GM21576 (cell line): ENCODE data around the gene PEX7.
"Not testable (repeated sequence)": the region's sequence is repeated elsewhere in the genome, so short reads cannot be mapped to it uniquely, and the experiment has no call there.

Experiments
- ATAC-seq: cut with Tn5 transposase; IDR thresholded peaks from one replicate; pipeline ENCODE4 v1.9.1; 2021; ENCODE audit warnings: mild to moderate bottlenecking, moderate library complexity; ENCODE audit not compliant: unreplicated experiment

The PEX7 gene

DNA sequence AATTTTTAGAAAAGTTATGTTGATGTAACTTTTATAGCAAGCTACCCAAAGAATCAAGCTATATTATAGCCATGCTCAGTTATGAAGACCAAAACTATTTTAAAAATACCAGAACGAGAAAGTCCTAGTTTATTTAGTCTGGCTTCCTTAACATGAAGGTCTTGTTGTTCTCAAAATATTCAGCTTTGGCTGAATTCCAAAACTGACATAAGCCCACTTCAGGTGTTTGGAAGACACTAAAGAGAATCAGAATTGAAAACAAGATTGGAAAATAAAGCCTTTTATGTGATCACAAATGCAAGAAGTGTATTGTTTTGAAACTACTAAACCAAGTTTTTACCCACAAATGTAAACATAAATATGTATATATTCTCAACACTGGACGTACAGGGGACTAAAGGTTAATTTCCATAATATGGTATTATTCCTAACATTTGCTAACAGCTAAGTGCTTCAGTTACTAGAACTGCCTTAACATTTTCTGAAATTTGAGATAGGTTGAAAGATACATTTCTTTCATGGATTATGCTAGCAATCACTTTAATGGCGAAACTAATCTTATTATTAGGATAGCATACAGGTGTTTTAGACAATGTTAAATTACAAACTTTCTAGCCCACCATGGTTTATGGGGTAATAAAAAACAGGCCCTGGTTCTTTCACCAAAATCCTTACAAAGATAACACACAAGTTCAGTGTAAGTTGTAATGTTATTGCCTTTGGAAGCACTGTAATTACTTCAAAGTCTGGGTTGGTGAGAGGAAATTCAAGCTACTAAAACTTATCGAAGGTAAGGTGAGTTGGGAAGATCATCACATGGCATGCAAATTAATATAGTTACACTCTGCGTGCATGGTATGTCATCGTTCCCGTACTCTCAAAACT lies 31.7 kb upstream of the PEX7 start:
- no peak for ATAC-seq

GRCh38 chr6:136791296-136792094 lies 30.9 kb upstream of the PEX7 start:
- peak; percentile 42 for ATAC-seq

- no peak for ATAC-seq
Observed at GRCh38 chr6:136792095-136792409, 30.3 kb upstream of the PEX7 start.

- peak; percentile 54 for ATAC-seq
Observed at GRCh38 chr6:136792410-136793262, 29.8 kb upstream of the PEX7 start, which contains the start of gene MAP3K5. TSS of gene MAP3K5 (minus strand) at chr6:136792477. CDS start at chr6:136792157, 320 bp downstream.

- ATAC-seq: no peak
Observed at GRCh38 chr6:136793363-136793762, 29.0 kb upstream of the PEX7 start.

DNA sequence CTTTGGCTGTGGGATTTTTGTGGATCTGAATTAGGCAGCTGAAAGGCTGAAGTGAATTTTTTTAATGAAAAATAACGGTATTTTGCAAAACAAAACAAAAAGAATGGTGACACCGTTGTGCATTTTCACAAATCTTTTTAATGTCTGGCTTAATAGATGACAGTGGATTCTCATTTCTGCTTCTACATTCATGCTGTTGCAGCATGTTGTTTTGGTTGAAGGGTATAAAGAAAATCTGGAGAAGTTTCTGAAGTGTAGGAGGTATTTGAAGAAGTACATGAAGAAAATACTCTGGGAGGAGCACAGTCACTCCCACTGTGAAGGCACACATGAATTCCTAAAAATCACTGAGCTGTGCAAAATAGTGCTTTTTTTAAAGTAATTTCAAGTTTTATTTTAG lies 27.0 kb upstream of the PEX7 start:
- no peak for ATAC-seq

- no peak for ATAC-seq
Observed at GRCh38 chr6:136795996-136796395, 26.4 kb upstream of the PEX7 start.

DNA sequence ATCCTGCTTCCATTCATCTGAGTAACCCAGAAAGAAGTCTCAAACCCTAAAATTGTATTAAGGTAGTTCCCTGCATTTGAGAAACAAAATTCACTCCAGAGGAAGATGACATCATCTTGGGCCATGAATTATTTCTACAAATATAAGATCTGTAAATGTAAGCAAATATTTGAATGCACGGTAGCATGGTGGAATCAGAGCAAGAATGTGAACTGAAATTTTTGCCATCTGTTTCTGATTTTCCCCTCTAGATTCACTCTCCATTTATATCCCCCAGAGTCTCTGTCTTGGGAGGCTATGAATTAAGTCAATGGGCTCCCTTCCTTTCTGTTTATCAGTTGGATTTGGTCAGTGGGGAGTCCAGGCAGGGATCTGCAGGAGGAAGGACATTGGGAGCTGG lies 24.3 kb upstream of the PEX7 start:
- ATAC-seq: no peak

DNA sequence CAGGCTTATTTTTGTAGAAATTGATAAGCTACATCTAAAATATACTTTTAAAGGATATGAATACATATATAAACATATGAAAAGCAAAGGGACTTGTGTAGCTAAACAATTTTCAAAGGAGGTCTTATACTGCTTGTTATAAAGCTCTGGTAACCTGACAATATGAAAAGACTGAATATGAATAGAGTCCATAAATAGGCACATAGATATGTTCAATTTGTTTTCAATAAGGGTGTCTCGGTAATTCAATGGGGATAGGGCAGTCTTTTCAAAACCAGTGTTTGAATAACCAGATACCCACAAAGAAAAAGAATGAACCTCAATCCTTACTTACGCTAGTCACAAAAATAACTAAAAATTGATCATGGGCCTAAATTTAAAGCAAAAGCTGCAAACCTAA lies 20.8 kb upstream of the PEX7 start:
- ATAC-seq: no peak

- no peak for ATAC-seq
Observed at GRCh38 chr6:136803608-136804007, 18.8 kb upstream of the PEX7 start.

DNA sequence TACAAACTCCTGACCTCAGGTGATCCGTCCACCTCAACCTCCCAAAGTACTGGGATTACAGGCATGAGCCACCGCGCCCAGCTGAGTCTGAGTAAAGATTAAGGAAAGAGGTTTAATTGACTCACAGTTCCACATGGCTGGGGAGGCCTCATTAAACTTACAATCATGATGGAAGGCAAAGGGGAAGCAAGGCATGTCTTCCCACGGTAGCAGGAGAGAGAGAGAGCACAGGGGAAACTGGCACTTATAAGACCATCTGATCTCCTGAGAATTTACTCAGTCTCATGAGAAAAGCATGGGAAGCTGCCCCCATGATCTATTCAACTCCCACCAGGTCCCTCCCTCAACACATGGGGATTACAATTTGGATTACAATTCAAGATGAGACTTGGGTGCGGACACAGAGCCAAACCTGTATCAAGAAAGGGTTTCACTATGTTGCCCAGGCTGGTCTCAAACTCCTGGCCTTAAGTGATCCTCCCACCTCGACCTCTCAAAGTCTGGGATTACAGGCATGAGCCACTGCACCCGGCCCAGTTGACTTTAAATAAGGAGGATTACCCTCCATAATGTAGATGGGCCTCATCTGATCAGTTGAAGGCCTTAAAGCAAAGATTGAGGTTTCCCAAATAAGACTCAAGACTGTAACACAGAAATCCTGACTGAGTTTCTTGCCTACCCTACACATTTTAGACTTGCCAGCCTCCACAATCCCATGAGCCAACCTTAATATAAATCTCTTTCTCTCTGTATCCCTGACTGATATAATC lies 13.1 kb upstream of the PEX7 start:
- ATAC-seq: no peak

DNA sequence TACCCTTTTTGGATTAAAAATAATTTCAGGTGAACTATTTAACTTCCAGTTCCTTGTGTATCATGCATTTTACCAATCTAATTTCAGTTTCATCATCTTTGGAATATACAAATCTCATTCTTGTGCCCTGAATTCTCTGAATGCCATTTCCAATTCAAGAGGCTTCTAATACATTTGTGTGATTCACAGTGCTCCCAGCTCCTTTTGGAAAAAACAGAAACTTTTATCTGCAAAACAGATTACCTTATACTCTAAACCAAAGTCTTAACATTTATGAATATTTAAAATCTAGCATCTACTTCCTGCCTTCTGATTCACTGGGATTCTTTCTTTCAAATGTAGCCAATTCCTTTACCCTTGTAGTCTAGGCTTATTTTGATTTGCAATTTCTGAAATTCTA lies 11.1 kb upstream of the PEX7 start:
- no peak for ATAC-seq

DNA sequence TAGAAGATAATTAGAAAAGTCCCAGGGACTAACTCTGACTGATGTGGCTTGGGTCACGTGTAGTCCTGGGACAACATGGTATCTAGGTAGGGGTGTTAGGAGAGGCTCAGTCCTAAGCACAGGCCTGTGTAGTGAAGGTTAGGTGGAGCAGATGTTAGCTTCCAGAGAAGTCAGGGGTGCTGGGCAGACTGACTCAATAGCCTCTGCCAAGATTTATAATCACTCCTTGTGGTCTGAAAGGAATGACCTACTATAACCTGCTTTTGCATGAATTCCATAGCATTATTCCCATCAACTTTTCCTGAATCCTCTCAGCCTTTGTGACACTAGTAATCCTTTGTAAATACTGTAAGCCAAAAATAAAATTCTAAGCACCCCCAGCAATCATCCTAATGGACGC lies 10.2 kb upstream of the PEX7 start:
- no peak for ATAC-seq

- not testable (repeated sequence) for ATAC-seq
Observed at GRCh38 chr6:136815608-136816007, 6.8 kb upstream of the PEX7 start.

- ATAC-seq: no peak
Observed at GRCh38 chr6:136816656-136817055, 5.7 kb upstream of the PEX7 start.

DNA sequence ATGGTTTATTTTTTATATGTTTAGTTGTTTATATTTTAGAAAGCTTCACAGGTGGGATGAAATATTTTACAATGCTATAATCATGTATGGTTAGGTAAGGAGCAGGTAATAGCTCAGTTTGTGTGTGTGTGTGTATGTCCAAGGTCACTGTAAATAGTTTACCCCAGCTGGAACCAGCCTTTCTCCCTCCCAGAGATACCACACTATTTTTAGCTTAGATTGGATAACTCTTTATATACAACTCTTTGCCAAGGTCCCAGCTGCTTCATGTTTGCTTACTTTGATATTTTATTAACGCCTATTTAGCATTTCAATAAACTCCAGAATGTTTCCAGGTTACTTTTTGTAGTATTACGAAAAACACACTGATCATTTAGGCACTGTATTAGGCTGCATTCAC lies 1.8 kb upstream of the PEX7 start:
- ATAC-seq: no peak

DNA sequence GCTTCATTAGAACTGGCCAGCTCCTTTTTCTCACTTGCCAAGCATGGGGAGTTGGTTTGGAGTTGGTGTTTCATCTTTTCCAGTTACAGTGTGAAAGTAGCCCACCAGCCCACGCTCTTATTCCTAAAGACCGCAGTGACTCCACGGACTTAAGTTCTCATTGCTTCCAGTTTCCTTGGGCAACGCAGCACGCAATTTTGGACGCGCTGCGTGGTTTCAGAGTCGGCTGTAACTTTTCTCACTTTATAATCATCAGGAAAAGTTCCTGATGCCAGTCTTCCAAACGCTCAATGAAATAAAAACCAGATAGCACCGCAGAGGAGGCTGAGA lies 381 bp upstream of the PEX7 start:
- ATAC-seq: no peak

GRCh38 chr6:136823128-136823660 lies 802 bp downstream of the PEX7 start:
- ATAC-seq: no peak

DNA sequence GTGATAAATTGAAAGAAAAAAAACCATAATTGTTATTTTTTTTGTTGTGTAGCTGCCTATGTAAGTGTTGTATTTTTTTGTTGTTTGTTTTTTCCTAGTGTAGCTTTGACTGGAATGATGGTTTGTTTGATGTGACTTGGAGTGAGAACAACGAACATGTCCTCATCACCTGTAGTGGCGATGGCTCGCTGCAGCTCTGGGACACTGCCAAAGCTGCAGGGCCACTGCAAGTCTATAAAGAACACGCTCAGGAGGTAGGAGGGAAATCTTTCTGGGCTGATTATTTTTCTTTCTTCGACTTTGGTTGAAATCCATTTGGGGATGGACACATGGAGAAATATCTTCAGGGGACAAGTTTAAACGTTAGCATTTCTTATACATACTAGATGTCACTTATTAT lies 3.8 kb downstream of the PEX7 start:
- no peak for ATAC-seq

DNA sequence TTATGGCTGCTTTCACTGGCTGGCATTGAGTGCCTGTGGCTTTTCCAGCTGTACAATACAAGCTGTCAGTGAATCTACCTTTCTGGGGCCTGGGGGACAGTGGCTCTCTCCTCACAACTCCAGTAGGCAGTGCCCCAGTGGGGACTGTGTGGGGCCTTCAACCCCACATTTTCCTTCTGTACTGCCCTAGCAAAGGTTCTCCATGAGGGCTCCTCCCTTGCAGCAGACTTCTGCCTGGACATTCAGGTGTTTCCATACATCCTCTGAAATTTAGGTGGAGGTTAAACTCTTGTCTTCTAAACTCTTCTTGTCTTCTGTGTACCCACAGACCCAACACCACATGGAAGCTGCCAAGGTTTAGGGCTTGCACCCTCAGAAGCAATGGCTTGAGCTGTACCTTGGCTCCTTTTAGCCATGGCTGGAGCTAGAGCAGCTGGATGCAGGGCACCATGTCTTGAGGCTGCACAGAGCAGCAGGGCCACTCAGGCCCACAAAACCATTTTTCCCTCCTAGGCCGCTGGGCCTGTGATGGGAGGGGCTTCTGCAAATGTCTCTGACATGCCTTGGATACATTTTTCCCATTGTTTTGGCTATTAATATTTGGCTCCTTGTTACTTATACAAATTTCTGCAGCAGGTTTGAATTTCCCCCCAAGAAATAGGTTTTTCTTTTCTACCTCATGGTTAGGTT lies 9.6 kb downstream of the PEX7 start:
- no peak for ATAC-seq
